Activated B cell treated with CpG ODN at 0.5 μM for 24 hours (primary cell): ENCODE data around the gene EML5. TPM values are rescaled to one million over a fixed set of nuclear protein-coding genes. Genes with fewer than 3 reads are reported as not detected.

Source experiments
- ATAC-seq: fragments of 200-7000 bp; cut with Tn5 transposase; one replicate; pipeline ENCODE4 v1.10.0; 2021; ENCODE audit warnings: low read depth, mild to moderate bottlenecking, moderate library complexity
- CTCF ChIA-PET: fragments of 350-600 bp; sonication (Branson Sonifier 250); formaldehyde crosslinking; loops from one replicate; lab custom pipeline; 2021; ENCODE audit warnings: antibody characterized with exemption; lab: Charles Lee
- POLR2A ChIA-PET: fragments of 350-600 bp; sonication (Branson Sonifier 250); formaldehyde crosslinking; loops from one replicate; lab custom pipeline; 2021; ENCODE audit warnings: antibody characterized with exemption; lab: Charles Lee
- DNase-seq: peaks from one replicate; pipeline ENCODE4 v3.0.0; 2022
- H3K27ac Mint-ChIP-seq: one replicate; pipeline ENCODE4 v1.8.0; 2020; ENCODE audit warnings: mixed read lengths
- H3K27me3 Mint-ChIP-seq: one replicate; pipeline ENCODE4 v1.8.0; 2021; ENCODE audit warnings: mixed read lengths
- H3K36me3 Mint-ChIP-seq: one replicate; pipeline ENCODE4 v1.8.0; 2021; ENCODE audit warnings: low read depth, mixed read lengths
- H3K4me1 Mint-ChIP-seq: one replicate; pipeline ENCODE4 v1.8.0; 2021; ENCODE audit warnings: mixed read lengths
- H3K4me3 Mint-ChIP-seq: one replicate; pipeline ENCODE4 v1.8.0; 2020; ENCODE audit warnings: mild to moderate bottlenecking, mixed read lengths
- H3K9me3 Mint-ChIP-seq: one replicate; pipeline ENCODE4 v1.8.0; 2020; ENCODE audit warnings: mixed read lengths
- intact Hi-C: fragments of 100-400 bp; cut with micrococcal nuclease; formaldehyde crosslinking; loops from one replicate; pipeline ENCODE4 v1.15.1; 2024
- total RNA-seq: library from RNA; stranded (reverse); gene quantifications from 2 replicates; pipeline ENCODE4 v1.2.3, GENCODE V29; 2022
- TF ChIP-seq, protein P1 (sequence below): fragments of 200-600 bp; IDR thresholded peaks from one replicate; pipeline ENCODE4 v1.8.0; 2022; ENCODE audit warnings: antibody characterized with exemption, mild to moderate bottlenecking

The EML5 gene
- total RNA-seq, 1 donor from 2014 or later, result 5.0 TPM

DNA sequence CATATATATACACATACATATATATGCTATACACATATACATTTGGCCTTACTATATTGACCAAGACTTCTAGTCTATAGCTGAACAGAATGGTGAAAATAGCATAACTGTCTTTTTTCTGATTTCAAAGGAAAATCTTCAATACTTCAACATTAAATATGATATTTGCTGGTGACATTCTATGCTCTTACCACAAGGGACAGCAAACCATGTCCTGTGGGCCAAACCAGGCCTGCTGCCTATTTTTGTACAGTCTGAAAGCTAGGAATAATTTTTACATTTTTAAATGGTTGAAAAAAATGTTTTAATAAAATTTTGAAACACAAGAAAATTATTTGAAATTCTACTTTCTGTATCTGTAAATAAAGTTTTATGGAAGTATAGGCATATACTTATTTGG, 63.6 kb downstream of the EML5 start:
- intact Hi-C loops, result no loop called here
- H3K4me1 Mint-ChIP-seq, result no peaks in the 10 kb centered on the region
- ChIA-PET CTCF (no interaction called here), POLR2A (no interaction called here)
- ATAC-seq (no peak), DNase-seq (no peak)
- TF ChIP-seq, protein P1, sequence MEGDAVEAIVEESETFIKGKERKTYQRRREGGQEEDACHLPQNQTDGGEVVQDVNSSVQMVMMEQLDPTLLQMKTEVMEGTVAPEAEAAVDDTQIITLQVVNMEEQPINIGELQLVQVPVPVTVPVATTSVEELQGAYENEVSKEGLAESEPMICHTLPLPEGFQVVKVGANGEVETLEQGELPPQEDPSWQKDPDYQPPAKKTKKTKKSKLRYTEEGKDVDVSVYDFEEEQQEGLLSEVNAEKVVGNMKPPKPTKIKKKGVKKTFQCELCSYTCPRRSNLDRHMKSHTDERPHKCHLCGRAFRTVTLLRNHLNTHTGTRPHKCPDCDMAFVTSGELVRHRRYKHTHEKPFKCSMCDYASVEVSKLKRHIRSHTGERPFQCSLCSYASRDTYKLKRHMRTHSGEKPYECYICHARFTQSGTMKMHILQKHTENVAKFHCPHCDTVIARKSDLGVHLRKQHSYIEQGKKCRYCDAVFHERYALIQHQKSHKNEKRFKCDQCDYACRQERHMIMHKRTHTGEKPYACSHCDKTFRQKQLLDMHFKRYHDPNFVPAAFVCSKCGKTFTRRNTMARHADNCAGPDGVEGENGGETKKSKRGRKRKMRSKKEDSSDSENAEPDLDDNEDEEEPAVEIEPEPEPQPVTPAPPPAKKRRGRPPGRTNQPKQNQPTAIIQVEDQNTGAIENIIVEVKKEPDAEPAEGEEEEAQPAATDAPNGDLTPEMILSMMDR, result no peak
- peaks cover 9% of the 10 kb centered on the region for H3K36me3 Mint-ChIP-seq
- no peak overlapping the region for H3K4me3 Mint-ChIP-seq
- H3K27me3 Mint-ChIP-seq, result no peaks in the 10 kb centered on the region
- no peak overlapping the region for H3K27ac Mint-ChIP-seq
- H3K9me3 Mint-ChIP-seq, result peaks cover 2% of the 10 kb centered on the region

DNA sequence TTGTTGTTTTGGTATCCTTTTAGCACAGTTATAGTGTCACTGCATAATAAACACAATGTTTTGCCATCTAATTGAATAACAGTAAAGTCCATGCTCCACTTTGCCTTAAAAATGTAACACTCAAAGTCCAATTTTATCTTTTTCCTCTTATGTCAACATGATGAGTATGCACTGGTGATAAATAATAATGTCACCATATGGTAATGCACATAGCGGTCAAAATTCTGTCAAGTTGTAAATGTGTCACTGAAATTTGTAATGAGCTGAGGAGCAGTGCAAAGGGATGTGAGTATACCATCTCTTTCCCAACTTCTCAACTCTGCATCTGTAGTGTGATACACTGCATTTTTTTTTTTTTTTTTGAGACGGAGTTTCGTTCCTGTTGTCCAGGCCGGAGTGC, 65.7 kb downstream of the EML5 start:
- DNase-seq (no peak), ATAC-seq (no peak)
- Mint-ChIP-seq H3K9me3 (no peaks in the 10 kb centered on the region), H3K36me3 (peaks cover 6% of the 10 kb centered on the region), H3K4me1 (no peaks in the 10 kb centered on the region), H3K27me3 (no peaks in the 10 kb centered on the region), H3K4me3 (no peak overlapping the region), H3K27ac (no peak overlapping the region)
- CTCF ChIA-PET, result no interaction called here
- TF ChIP-seq, protein P1, result no peak
- POLR2A ChIA-PET, result no interaction called here
- intact Hi-C loops, result no loop called here

DNA sequence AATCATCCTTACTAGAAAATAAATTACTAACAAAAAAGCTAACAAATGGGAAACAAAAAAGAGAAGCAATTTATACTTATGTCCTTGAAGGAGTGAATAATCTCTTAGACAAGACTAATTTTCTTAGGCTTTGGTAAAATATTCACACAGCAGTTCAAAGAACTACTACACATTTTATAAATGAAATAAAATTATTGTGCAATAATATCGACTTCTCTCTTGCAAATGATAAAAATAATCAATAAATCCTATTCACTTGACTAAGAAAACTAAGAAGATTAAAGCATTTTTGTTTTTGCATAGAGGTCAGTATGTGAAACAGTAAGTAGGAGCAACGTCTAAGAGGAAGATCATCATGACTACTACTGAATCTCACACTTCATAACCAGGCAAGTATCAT, 82.0 kb downstream of the EML5 start:
- TF ChIP-seq, protein P1, result no peak
- intact Hi-C loops, result no loop called here
- ATAC-seq (no peak), DNase-seq (no peak)
- CTCF ChIA-PET, result no interaction called here
- POLR2A ChIA-PET, result no interaction called here
- peaks cover 9% of the 10 kb centered on the region for H3K36me3 Mint-ChIP-seq
- H3K27ac Mint-ChIP-seq, result no peak overlapping the region
- H3K9me3 Mint-ChIP-seq, result no peaks in the 10 kb centered on the region
- no peaks in the 10 kb centered on the region for H3K4me1 Mint-ChIP-seq
- H3K4me3 Mint-ChIP-seq, result no peak overlapping the region
- no peaks in the 10 kb centered on the region for H3K27me3 Mint-ChIP-seq

DNA sequence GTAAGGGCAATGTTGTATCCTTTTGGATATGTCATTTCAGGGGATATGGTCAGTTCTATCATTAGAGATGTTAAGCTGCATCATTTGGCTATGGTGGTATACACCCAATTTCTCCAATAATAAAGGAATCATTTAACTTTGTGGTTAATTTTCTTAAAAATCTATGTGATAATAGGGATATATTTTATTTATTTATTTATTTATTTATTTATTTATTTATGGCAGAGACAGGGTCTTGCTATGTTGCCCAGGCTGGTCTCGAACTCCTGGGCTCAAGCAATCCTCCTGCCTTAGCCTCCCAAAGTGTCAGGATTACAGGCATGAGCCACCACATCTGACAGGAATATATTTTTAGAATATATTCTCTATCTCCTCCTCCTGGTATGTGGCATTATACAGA, 85.7 kb downstream of the EML5 start:
- TF ChIP-seq, protein P1, result no peak
- no peaks in the 10 kb centered on the region for H3K27me3 Mint-ChIP-seq
- DNase-seq (no peak), ATAC-seq (no peak)
- H3K36me3 Mint-ChIP-seq, result peaks cover 18% of the 10 kb centered on the region
- H3K27ac Mint-ChIP-seq, result no peak overlapping the region
- H3K9me3 Mint-ChIP-seq, result no peaks in the 10 kb centered on the region
- no peak overlapping the region for H3K4me3 Mint-ChIP-seq
- intact Hi-C loops, result no loop called here
- CTCF ChIA-PET, result no interaction called here
- POLR2A ChIA-PET, result no interaction called here
- no peaks in the 10 kb centered on the region for H3K4me1 Mint-ChIP-seq

DNA sequence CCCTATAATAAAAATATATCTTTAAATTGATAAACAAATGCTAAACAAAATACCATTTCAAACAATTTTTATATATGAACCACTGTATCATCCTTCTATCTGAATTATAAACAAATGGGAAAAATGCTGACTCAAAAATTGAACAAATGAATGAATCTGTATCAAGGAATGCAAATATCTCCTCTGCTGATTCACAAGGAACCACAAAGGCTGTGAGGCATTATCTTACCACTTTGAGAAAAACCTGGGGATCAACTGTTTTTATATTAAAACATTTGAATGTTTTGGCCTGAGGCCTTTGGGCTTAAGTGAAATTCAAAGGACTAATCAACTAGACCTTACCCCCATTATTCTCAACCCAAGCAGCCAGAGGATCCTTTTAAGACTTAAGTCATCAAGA, 86.3 kb downstream of the EML5 start:
- no peaks in the 10 kb centered on the region for H3K4me1 Mint-ChIP-seq
- intact Hi-C loops, result no loop called here
- TF ChIP-seq, protein P1, result no peak
- DNase-seq, result no peak
- ATAC-seq, result no peak
- ChIA-PET CTCF (interaction anchor here (1.2 kb wide), 1 partner anchor 39 kb away, joined by 4 read pairs; no protein-coding TSS in a partner anchor), POLR2A (no interaction called here)
- no peaks in the 10 kb centered on the region for H3K9me3 Mint-ChIP-seq
- no peak overlapping the region for H3K27ac Mint-ChIP-seq
- H3K4me3 Mint-ChIP-seq, result no peak overlapping the region
- H3K36me3 Mint-ChIP-seq, result peaks cover 18% of the 10 kb centered on the region
- no peaks in the 10 kb centered on the region for H3K27me3 Mint-ChIP-seq
